Thymus (tissue), 11 donors: ENCODE data around the gene SPDYE5. TPM values are rescaled to one million over a fixed set of nuclear protein-coding genes. Genes with fewer than 3 reads are reported as not detected.
A peak's percentile ranks its signal among the peaks of the same experiment; 100 is the strongest.

Experiments used
- DNase-seq, 9 donors: peaks; one replicate each; pipeline ENCODE4 v3.0.0-alpha.2; 2013; ENCODE audit warnings: low spot score in 9 of 9, low read depth in 6 of 9, missing footprints in 1 of 9
- H3K27ac ChIP-seq, 2 donors: one replicate each; pipeline ENCODE4 v1.5.1; 2013; ENCODE audit warnings: control low read depth in 1 of 2, low read depth in 1 of 2, low read length in 1 of 2, mild to moderate bottlenecking in 1 of 2, moderate library complexity in 1 of 2
- H3K27me3 ChIP-seq, 2 donors: one replicate each; pipeline ENCODE4 v1.5.1; 2013; ENCODE audit warnings: low read length in 1 of 2; ENCODE audit not compliant: control insufficient read depth in 2 of 2, insufficient read depth in 1 of 2
- H3K36me3 ChIP-seq, 2 donors: one replicate each; pipeline ENCODE4 v1.5.1; 2013; ENCODE audit warnings: low read length in 1 of 2, mild to moderate bottlenecking in 1 of 2, moderate library complexity in 1 of 2; ENCODE audit not compliant: control insufficient read depth in 2 of 2, insufficient read depth in 2 of 2
- H3K4me1 ChIP-seq, 2 donors: one replicate each; pipeline ENCODE4 v1.5.1; 2013; ENCODE audit warnings: low read length in 2 of 2; ENCODE audit not compliant: control insufficient read depth in 2 of 2, insufficient read depth in 2 of 2
- H3K4me3 ChIP-seq, 2 donors: one replicate each; pipeline ENCODE4 v1.5.1; 2013; ENCODE audit warnings: low read length in 2 of 2, control low read depth in 1 of 2, mild to moderate bottlenecking in 1 of 2
- H3K9me3 ChIP-seq, 2 donors: one replicate each; pipeline ENCODE4 v1.5.1; 2013; ENCODE audit warnings: low read length in 1 of 2, mild to moderate bottlenecking in 1 of 2; ENCODE audit not compliant: control insufficient read depth in 2 of 2, insufficient read depth in 1 of 2
- WGBS: extraction: QIAGEN DNeasy Blood & Tissue Kit; methylation state at CpG from one replicate; pipeline ENCODE4 v1.1.7; 2013; 5-methylcytosine and 5-hydroxymethylcytosine counted together
- polyA plus RNA-seq: library from polyadenylated mRNA; stranded (reverse); fragments of 200-250 nt; gene quantifications from one replicate; pipeline ENCODE4 v1.2.3, GENCODE V29; 2013
- total RNA-seq: library from RNA; stranded (reverse); fragments of 120-200 nt; gene quantifications from one replicate; pipeline ENCODE4 v1.2.4, GENCODE V29; 2013
- donor health status: healthy.

Gene SPDYE5
- total and polyA plus RNA-seq, 2 donors: 0.05 to 0.09 TPM

- DNase-seq: no peak
Observed at GRCh38 chr7:75533926-75534325, 41.8 kb downstream of the SPDYE5 start.

GRCh38 chr7:75534727-75535307 lies 42.7 kb downstream of the SPDYE5 start:
- no peaks in the 10 kb centered on the region for H3K27me3 ChIP-seq
- WGBS: 58% methylated on average over 8 of the region's 8 CpGs
- DNase-seq: peak in 1 of 9 donors; percentile 12
- no peaks in the 10 kb centered on the region for H3K4me1 ChIP-seq
- no peak overlapping the region for H3K4me3 ChIP-seq
- H3K36me3 ChIP-seq: no peaks in the 10 kb centered on the region
- no peaks in the 10 kb centered on the region for H3K9me3 ChIP-seq
- no peak overlapping the region for H3K27ac ChIP-seq

More at GRCh38 chr7:75533926-75534325, 41.8 kb downstream of the SPDYE5 start:
- WGBS: 98% methylated on average over 6 of the region's 6 CpGs
- no peaks in the 10 kb centered on the region for H3K36me3 ChIP-seq
- no peaks in the 10 kb centered on the region for H3K9me3 ChIP-seq
- no peaks in the 10 kb centered on the region for H3K27me3 ChIP-seq
- H3K4me3 ChIP-seq: no peak overlapping the region
- H3K27ac ChIP-seq: no peak overlapping the region
- H3K4me1 ChIP-seq: no peaks in the 10 kb centered on the region

GRCh38 chr7:75536491-75536890 lies 44.4 kb downstream of the SPDYE5 start:
- no peaks in the 10 kb centered on the region for H3K36me3 ChIP-seq
- DNase-seq: no peak
- WGBS: 97% methylated on average over 4 of the region's 4 CpGs
- no peaks in the 10 kb centered on the region for H3K9me3 ChIP-seq
- no peak overlapping the region for H3K4me3 ChIP-seq
- no peak overlapping the region for H3K27ac ChIP-seq
- no peaks in the 10 kb centered on the region for H3K27me3 ChIP-seq
- H3K4me1 ChIP-seq: no peaks in the 10 kb centered on the region

GRCh38 chr7:75536940-75537538 lies 44.9 kb downstream of the SPDYE5 start:
- WGBS: 93% methylated on average over 18 of the region's 18 CpGs
- no peaks in the 10 kb centered on the region for H3K9me3 ChIP-seq
- no peaks in the 10 kb centered on the region for H3K4me1 ChIP-seq
- no peak overlapping the region for H3K27ac ChIP-seq
- H3K27me3 ChIP-seq: no peaks in the 10 kb centered on the region
- DNase-seq: no peak
- H3K36me3 ChIP-seq: no peaks in the 10 kb centered on the region
- no peak overlapping the region for H3K4me3 ChIP-seq

GRCh38 chr7:75537731-75538130 lies 45.6 kb downstream of the SPDYE5 start:
- Histone ChIP-seq H3K9me3 (no peaks in the 10 kb centered on the region), H3K27ac (no peak overlapping the region), H3K27me3 (no peaks in the 10 kb centered on the region), H3K36me3 (no peaks in the 10 kb centered on the region), H3K4me1 (no peaks in the 10 kb centered on the region), H3K4me3 (no peak overlapping the region)
- 88% methylated on average over 5 of the region's 5 CpGs for WGBS
- no peak for DNase-seq

- Histone ChIP-seq H3K36me3 (peaks cover 0 to 3% of the 10 kb centered on the region in 2 donors), H3K4me3 (no peak overlapping the region), H3K27ac (no peak overlapping the region), H3K27me3 (no peaks in the 10 kb centered on the region), H3K9me3 (no peaks in the 10 kb centered on the region), H3K4me1 (no peaks in the 10 kb centered on the region)
- 97% methylated on average over 15 of the region's 15 CpGs for WGBS
- no peak for DNase-seq
Observed at GRCh38 chr7:75546237-75547015, 54.3 kb downstream of the SPDYE5 start.

Other genes starting within 250 kb of the SPDYE5 start
- gene TRIM73, start 96.7 kb upstream of the SPDYE5 start, total RNA-seq: 1.3 TPM
- 9.9 TPM for gene TRIM73, start 96.7 kb upstream of the SPDYE5 start, polyA plus RNA-seq
- gene POM121C, start 6.0 kb upstream of the SPDYE5 start, total RNA-seq: 8.2 TPM
- 15.4 TPM for gene POM121C, start 6.0 kb upstream of the SPDYE5 start, polyA plus RNA-seq
- 3.3 TPM for gene HIP1, start 246.6 kb downstream of the SPDYE5 start, total RNA-seq
- 3.5 TPM for gene HIP1, start 246.6 kb downstream of the SPDYE5 start, polyA plus RNA-seq